Epithelial cell of prostate (primary cell): ENCODE results near the gene CMTR1.
"Not testable (repeated sequence)": the region's sequence is repeated elsewhere in the genome, so short reads cannot be mapped to it uniquely, and the experiment has no call there.

ENCODE experiments used
- DNase-seq: peaks from one replicate; pipeline ENCODE4 v3.0.0-alpha.2; 2011; ENCODE audit warnings: low read depth, low spot score
- H3K27ac ChIP-seq: fragments of 450-650 bp; 2 replicates; pipeline ENCODE4 v1.5.1; 2017; ENCODE audit warnings: mild to moderate bottlenecking

CMTR1 gene, protein sequence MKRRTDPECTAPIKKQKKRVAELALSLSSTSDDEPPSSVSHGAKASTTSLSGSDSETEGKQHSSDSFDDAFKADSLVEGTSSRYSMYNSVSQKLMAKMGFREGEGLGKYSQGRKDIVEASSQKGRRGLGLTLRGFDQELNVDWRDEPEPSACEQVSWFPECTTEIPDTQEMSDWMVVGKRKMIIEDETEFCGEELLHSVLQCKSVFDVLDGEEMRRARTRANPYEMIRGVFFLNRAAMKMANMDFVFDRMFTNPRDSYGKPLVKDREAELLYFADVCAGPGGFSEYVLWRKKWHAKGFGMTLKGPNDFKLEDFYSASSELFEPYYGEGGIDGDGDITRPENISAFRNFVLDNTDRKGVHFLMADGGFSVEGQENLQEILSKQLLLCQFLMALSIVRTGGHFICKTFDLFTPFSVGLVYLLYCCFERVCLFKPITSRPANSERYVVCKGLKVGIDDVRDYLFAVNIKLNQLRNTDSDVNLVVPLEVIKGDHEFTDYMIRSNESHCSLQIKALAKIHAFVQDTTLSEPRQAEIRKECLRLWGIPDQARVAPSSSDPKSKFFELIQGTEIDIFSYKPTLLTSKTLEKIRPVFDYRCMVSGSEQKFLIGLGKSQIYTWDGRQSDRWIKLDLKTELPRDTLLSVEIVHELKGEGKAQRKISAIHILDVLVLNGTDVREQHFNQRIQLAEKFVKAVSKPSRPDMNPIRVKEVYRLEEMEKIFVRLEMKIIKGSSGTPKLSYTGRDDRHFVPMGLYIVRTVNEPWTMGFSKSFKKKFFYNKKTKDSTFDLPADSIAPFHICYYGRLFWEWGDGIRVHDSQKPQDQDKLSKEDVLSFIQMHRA

GRCh38 chr6:37432916-37433656 is at the start of gene CMTR1:
CMTR1 (plus strand) TSS chr6:37433221; CDS start chr6:37435630, 2,409 bp downstream.
- H3K27ac ChIP-seq, result peak within 1 kb of the TSS; percentile 54
- peak; percentile 46 for DNase-seq

GRCh38 chr6:37388578-37388977 is 44.4 kb upstream of the CMTR1 start:
- no peak for DNase-seq
- no peak overlapping the region for H3K27ac ChIP-seq

DNA sequence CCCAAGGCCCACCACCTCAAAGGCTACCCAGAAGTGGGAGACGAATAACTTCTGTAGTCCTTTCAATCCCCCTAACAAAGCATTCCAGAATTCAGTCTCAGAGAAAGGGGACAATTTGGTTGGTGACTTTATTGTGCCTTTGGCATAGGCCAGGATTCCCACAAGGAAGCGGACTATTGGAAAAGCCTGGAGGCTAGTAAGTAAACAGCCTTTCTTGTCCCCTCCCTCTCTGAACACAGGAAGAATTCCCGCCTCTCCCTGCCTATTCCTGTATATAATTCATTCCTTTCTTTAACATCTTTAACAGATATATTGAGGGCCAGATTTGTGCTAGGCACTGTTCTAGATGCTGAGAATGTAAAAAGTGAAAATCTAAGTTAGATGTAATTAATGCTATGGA is 43.2 kb upstream of the CMTR1 start:
- no peak overlapping the region for H3K27ac ChIP-seq
- no peak for DNase-seq

DNA sequence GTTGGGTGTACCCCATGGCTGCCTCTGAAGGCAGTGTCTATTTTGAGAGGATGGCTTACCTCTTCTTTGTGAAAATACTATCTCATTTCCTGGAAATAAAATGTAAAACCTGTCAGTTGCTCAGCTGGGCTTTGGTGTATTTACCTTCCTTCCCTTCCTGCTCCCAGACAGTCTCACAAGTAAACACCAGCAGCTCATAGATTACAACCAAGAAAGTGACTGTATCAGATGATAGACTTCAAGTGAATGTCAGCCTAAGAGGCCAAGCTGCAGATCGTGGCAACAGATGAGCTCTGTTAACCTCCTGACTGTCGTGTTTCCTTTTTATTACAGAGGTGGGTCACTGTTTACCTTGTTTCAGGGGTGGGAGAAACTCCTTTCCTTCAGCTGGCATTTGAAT is 41.9 kb upstream of the CMTR1 start:
- no peak overlapping the region for H3K27ac ChIP-seq

DNA sequence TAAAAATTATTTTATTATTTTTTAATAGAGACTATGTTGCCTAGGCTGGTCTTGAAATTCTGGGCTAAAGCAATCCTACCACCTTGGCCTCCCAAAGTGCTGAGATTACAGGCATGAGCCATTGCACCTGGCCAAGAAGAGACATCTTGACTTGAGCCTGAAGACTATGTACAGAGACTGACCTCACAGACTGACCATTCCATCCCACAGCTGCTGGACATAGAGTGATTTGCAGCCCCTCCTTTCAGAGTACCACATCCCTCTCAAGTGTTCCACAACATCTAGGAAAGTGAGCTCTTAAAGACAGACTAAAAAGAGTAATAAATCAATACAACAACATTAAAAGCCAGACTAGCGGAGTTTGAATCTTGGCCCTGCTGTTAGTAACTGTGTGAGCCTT is 40.2 kb upstream of the CMTR1 start:
- no peak for DNase-seq
- H3K27ac ChIP-seq, result no peak overlapping the region

More for the DNA sequence above, 41.9 kb upstream of the CMTR1 start:
- no peak for DNase-seq

GRCh38 chr6:37393381-37393929 is 39.6 kb upstream of the CMTR1 start:
- no peak for DNase-seq
- H3K27ac ChIP-seq, result no peak overlapping the region

GRCh38 chr6:37396571-37397180 is 36.3 kb upstream of the CMTR1 start:
- H3K27ac ChIP-seq, result no peak overlapping the region
- no peak for DNase-seq

DNA sequence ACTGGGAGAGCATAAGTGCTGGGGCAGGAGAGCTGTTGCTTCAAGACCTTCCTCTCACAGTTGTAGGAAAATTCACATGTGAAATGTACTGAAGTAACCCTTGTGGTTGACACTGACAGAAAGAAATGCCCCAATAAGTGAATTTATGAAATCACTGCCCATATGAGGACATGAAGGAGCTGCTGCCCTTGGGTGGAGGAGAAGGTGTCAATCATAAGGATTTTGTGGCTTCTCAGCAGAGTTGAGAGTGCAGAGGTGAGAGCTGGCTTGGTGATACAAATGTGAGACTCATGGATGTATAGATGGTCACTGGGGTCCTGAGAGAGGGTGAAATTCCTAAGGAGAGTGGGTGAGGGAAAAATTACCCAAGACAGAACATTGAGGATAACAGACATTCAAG is 33.9 kb upstream of the CMTR1 start:
- no peak for DNase-seq
- H3K27ac ChIP-seq, result no peak overlapping the region

- DNase-seq, result no peak
- no peak overlapping the region for H3K27ac ChIP-seq
These were observed 33.1 kb upstream of the CMTR1 start for GRCh38 chr6:37399795-37400490.

DNA sequence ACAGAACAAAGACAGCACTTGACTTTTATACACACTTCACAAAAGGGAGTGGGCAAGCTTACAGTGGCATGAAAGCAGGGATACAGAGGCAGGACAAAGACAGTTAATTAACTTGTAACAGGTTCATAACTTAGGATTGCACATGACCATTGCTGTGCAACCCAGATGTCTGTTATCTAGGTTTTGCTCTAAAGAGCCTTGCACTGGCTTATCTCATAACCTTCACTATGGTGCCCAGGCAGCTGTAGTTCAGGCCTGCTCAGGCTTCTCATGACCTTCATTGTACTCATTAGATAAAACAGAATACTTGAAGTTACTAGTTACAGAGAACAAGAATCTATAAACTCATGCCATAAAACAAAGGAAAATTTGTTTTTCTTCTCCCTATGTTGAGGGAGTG is 31.4 kb upstream of the CMTR1 start:
- H3K27ac ChIP-seq, DNase-seq: not testable (repeated sequence)

- DNase-seq, result no peak
- peak overlapping the region; percentile 58 for H3K27ac ChIP-seq
These were observed 26.2 kb upstream of the CMTR1 start for GRCh38 chr6:37406726-37407341.

- no peak for DNase-seq
- no peak overlapping the region for H3K27ac ChIP-seq
These were observed 25.1 kb upstream of the CMTR1 start for GRCh38 chr6:37407948-37408347.

GRCh38 chr6:37409501-37409900 is 23.5 kb upstream of the CMTR1 start:
- DNase-seq, result no peak
- H3K27ac ChIP-seq, result no peak overlapping the region

- H3K27ac ChIP-seq, result no peak overlapping the region
- DNase-seq, result no peak
These were observed 15.6 kb upstream of the CMTR1 start for GRCh38 chr6:37417393-37417792.

- DNase-seq, result no peak
- H3K27ac ChIP-seq, result no peak overlapping the region
These were observed 14.3 kb upstream of the CMTR1 start for GRCh38 chr6:37418722-37419121.

- H3K27ac ChIP-seq, result no peak overlapping the region
- DNase-seq, result no peak
These were observed 6.7 kb upstream of the CMTR1 start for GRCh38 chr6:37426058-37426944.

DNA sequence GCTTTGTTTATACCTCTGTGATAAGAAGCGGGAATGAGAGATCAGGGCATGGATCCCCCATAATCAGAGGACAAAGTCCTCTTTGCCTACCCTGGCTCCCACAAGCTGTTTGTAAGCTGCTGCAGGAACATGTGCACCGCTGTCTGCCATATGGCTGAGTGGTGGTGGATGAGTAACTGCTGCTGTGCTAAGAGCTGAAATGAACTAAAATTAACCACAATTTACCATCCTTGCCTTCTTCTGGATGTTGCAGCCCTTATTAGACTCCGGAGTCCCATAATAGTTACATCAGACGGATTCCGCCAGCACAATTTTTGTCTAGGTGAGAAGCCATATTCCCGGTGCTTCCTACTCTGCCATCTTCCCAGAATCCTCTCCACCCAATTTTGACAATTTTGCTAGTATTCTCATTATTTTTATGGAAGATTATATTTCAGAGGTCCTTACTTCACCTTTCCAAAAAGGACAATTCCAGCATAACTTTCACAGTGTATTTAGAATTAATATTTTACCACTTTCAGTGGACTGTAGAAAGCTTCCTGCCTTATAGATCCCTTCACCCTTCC is 6.0 kb upstream of the CMTR1 start:
- no peak for DNase-seq
- no peak overlapping the region for H3K27ac ChIP-seq

DNA sequence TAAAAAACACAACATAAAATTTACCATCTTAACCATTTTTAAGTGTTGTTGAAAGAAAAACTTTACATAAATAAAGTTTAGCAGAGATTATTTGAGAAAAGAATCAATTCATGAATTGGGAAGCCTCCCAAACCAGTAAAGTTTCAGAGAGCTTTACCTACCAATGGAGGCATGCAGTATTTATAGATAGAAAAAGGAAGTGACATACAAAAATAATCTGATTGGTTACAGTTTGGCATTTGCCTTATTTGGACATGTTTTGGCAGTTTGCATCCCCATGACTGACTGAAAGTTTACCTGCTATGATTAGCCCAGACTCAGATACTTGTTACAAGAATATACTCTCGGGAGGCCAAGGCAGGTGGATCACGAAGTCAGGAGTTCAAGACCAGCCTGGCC is 3.7 kb upstream of the CMTR1 start:
- H3K27ac ChIP-seq, result no peak overlapping the region

More for the DNA sequence above, 3.7 kb upstream of the CMTR1 start:
- DNase-seq, result no peak
